A673 (cell line): ENCODE data around the gene FGF12. TPM values are rescaled to one million over a fixed set of nuclear protein-coding genes. Genes with fewer than 3 reads are reported as not detected.

ENCODE experiments used
- BruUV-seq: library from RNA; stranded (reverse); fragments of 400-500 nt; replicated peaks from 2 replicates; lab custom pipeline; 2021; lab: Mats Ljungman, UMichigan
- CTCF ChIA-PET: fragments of 300-600 bp; sonication (Branson Sonifier 250); formaldehyde crosslinking; loops from one replicate; lab custom pipeline; 2022; ENCODE audit warnings: antibody characterized with exemption; lab: Charles Lee
- POLR2A ChIA-PET: fragments of 300-600 bp; sonication (Branson Sonifier 250); formaldehyde crosslinking; loops from one replicate; lab custom pipeline; 2022; ENCODE audit warnings: antibody characterized with exemption; ENCODE audit not compliant: low non-redundant PET; lab: Charles Lee
- DNase-seq: peaks from one replicate; pipeline ENCODE4 v3.0.0-alpha.2; 2015; ENCODE audit warnings: low spot score
- H3K27ac ChIP-seq: fragments of 200-600 bp; sonication (generic); 2 replicates; pipeline ENCODE4 v1.5.1; 2016; ENCODE audit warnings: mixed run types, low read depth, mild to moderate bottlenecking, mixed read lengths, antibody characterized with exemption, low read length; ENCODE audit not compliant: poor library complexity, severe bottlenecking
- H3K27me3 ChIP-seq: fragments of 200-600 bp; sonication (generic); replicated peaks from 2 replicates; pipeline ENCODE4 v1.6.1; 2017; ENCODE audit warnings: mixed run types, low read depth, mild to moderate bottlenecking, mixed read lengths, antibody characterized with exemption, low read length; ENCODE audit not compliant: insufficient read depth, poor library complexity
- H3K36me3 ChIP-seq: fragments of 200-600 bp; sonication (generic); 2 replicates; pipeline ENCODE4 v1.6.1; 2016; ENCODE audit warnings: mixed run types, mild to moderate bottlenecking, mixed read lengths, antibody characterized with exemption, low read length; ENCODE audit not compliant: insufficient read depth, poor library complexity, severe bottlenecking
- H3K4me1 ChIP-seq: fragments of 200-600 bp; sonication (generic); 2 replicates; pipeline ENCODE4 v1.6.1; 2017; ENCODE audit warnings: mixed run types, mild to moderate bottlenecking, mixed read lengths, antibody characterized with exemption, low read length; ENCODE audit not compliant: insufficient read depth, poor library complexity, severe bottlenecking
- H3K4me3 ChIP-seq: fragments of 200-600 bp; sonication (generic); 2 replicates; pipeline ENCODE4 v1.5.1; 2016; ENCODE audit warnings: low read depth, mixed run types, mild to moderate bottlenecking, mixed read lengths, low read length; ENCODE audit not compliant: poor library complexity, severe bottlenecking
- H3K9me3 ChIP-seq: fragments of 200-600 bp; sonication (generic); 2 replicates; pipeline ENCODE4 v1.6.1; 2016; ENCODE audit warnings: mixed run types, low read depth, mild to moderate bottlenecking, mixed read lengths, antibody characterized with exemption, low read length; ENCODE audit not compliant: poor library complexity, severe bottlenecking
- CTCF ChIP-seq: fragments of 300-800, 200-600 bp; sonication (generic); conservative IDR thresholded peaks from 2 replicates; pipeline ENCODE4 v1.5.1; 2017; ENCODE audit warnings: low read depth, mild to moderate bottlenecking, antibody characterized with exemption, low read length, moderate library complexity, mixed read lengths
- EZH2 ChIP-seq: fragments of 200-600 bp; sonication (generic); IDR thresholded peaks from 2 replicates; pipeline ENCODE4 v1.6.1; 2017; ENCODE audit warnings: borderline replicate concordance, low read depth, mild to moderate bottlenecking, mixed read lengths, antibody characterized with exemption, low read length; ENCODE audit not compliant: poor library complexity, severe bottlenecking
- intact Hi-C: fragments of 100-400 bp; cut with micrococcal nuclease; formaldehyde crosslinking; loops from one replicate; pipeline ENCODE4 v1.10.0; 2022; ENCODE audit not compliant: unreplicated experiment
- total RNA-seq: library from RNA; stranded (reverse); gene quantifications from 2 replicates; pipeline ENCODE4 v1.2.3, GENCODE V29; 2021

Gene FGF12
- total RNA-seq, 1 experiment from 2014 or later, result 2.3 TPM

- Histone ChIP-seq H3K27me3 (peaks cover 44% of the 10 kb centered on the region), H3K4me1 (no peaks in the 10 kb centered on the region), H3K4me3 (peak overlapping the region; percentile 70), H3K36me3 (no peaks in the 10 kb centered on the region), H3K9me3 (no peaks in the 10 kb centered on the region), H3K27ac (peak overlapping the region; percentile 63)
- ChIA-PET POLR2A (interaction anchor here (0.6 kb wide), 1 partner anchor 1442 kb away, joined by 12 read pairs; no protein-coding TSS in a partner anchor), CTCF (interaction anchor here (0.6 to 0.7 kb wide), 3 partner anchors 20 to 535 kb away, joined by 5 to 7 read pairs (median 6); no protein-coding TSS in a partner anchor)
- no TSS peak for BruUV-seq
- peak; percentile 30 for TF ChIP-seq EZH2
- peak; percentile 15; the same call in 1 of the 2 replicates for TF ChIP-seq CTCF
- DNase-seq, result peak; percentile 62
- intact Hi-C loops, result no loop called here
Observed at GRCh38 chr3:192409838-192410683, 317.3 kb downstream of the FGF12 start.

- POLR2A ChIA-PET, result no interaction called here
Observed at GRCh38 chr3:192409201-192409837, 318.0 kb downstream of the FGF12 start.

More at GRCh38 chr3:192409201-192409837, 318.0 kb downstream of the FGF12 start:
- intact Hi-C loops, result no loop called here
- peak; percentile 41 for DNase-seq
- TF ChIP-seq EZH2 (peak; percentile 38), CTCF (no peak)
- Histone ChIP-seq H3K27ac (peak overlapping the region; percentile 63), H3K36me3 (no peaks in the 10 kb centered on the region), H3K4me1 (no peaks in the 10 kb centered on the region), H3K4me3 (peak overlapping the region; percentile 70), H3K9me3 (no peaks in the 10 kb centered on the region), H3K27me3 (peaks cover 44% of the 10 kb centered on the region)
- BruUV-seq, result no TSS peak
- CTCF ChIA-PET, result interaction anchor here (0.8 kb wide), 1 partner anchor 13 kb away, joined by 4 read pairs; no protein-coding TSS in a partner anchor
